SIG-M5 (cell line): ENCODE data around the gene MYB.
"Not testable (repeated sequence)": the region's sequence is repeated elsewhere in the genome, so short reads cannot be mapped to it uniquely, and the experiment has no call there.

ENCODE experiments used
- DNase-seq: peaks from one replicate; lab custom pipeline; 2025; lab: John Stamatoyannopoulos, UW

The MYB gene

DNA sequence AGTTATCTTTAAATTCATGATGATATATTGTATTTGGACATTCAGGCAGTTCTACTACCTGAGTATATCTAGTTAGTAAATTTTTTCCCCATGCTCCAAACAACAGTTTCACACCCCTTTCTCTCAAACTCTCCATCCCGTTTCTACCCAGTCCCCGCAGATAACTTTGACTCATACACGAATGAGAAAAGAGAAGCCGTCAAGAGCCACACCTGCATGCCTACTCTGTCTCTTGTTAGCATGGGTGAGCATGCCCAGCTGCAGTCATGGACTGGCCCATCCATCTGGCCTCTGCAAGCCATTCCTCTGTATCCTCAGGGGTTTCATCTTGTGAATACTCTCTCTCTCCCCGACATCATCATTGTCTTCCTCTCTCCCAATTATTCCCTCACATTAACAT, 41.5 kb downstream of the MYB start:
- no peak for DNase-seq

GRCh38 chr6:135224037-135224647, 43.0 kb downstream of the MYB start:
- DNase-seq, result no peak

GRCh38 chr6:135225911-135226310, 44.8 kb downstream of the MYB start:
- DNase-seq, result no peak

- no peak for DNase-seq
Measured at GRCh38 chr6:135226537-135226936, 45.4 kb downstream of the MYB start.

- no peak for DNase-seq
Measured at GRCh38 chr6:135227349-135227748, 46.2 kb downstream of the MYB start.

DNA sequence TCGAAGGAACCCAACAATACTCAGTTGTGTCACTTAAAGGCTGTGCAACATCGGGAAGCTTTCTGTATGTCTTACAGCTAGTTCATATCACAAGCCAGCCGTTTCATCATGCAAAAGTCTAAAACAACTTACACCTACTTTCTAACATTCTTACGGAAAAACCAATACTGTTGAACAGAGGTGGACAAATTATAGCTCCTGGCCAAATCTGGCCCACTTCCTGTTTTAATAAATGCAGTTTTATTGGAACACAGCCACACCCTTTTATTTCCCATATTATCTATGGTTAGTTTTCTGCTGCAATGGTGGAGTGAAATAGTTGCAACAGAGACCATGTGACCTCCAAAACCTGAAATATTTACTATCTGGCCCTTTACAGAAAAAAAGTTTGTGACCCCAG, 46.6 kb downstream of the MYB start:
- no peak for DNase-seq

- DNase-seq, result no peak
Measured at GRCh38 chr6:135228486-135228885, 47.4 kb downstream of the MYB start.

DNA sequence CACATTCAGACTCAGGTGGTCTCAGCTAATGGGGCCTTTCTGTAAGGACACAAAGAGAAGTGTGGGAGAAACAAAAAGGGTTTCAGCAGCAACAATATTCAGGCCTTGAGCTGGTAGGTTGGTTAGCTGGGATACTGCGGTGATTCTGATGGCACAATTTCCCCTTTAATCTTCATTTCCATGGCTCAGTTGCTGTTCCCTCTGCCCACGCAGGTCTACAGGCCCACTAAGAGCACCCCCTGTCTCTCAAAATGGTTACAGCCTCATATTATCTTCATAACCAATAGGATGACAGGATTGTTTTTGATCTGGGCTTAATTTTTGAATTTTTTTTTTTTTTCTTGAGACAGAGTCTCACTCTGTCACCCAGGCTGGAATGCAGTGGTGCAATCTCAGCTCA, 48.9 kb downstream of the MYB start:
- no peak for DNase-seq

GRCh38 chr6:135230711-135231468, 49.8 kb downstream of the MYB start:
- no peak for DNase-seq

GRCh38 chr6:135231469-135231844, 50.3 kb downstream of the MYB start:
- DNase-seq, result no peak

- no peak for DNase-seq
Measured at GRCh38 chr6:135233686-135234491, 52.8 kb downstream of the MYB start.

DNA sequence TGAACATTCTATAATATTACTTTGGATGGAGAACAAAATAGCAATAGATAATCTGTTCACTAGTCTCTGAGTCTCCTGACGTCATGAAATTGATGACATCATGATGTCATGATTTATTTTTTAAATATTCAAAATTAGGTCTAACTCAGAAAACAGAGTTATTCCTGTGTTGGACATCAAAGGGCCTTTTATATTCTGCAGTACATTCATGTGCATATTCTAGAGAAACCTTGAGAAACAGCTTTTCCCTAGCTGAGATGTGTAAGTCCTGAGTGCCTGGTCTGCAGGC, 53.3 kb downstream of the MYB start:
- no peak for DNase-seq

DNA sequence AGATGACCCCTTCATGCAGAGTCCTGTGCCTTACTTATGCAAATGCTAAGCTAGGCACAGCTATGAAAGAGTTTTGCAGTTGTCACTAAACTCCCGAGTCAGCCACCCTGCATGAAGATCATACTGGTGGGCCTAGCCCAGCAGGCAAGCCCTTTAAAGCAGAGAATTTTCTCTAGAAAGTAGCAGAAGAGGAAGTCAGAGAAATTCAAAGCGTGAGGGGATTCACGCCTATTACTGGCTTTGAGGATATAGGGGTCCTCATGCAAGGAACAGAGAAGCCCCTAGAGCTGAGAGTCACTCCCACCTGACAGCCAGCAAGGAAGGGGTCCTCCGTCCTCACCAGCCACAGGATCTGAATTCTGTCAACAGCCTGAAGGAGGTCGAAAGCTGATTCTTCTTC, 54.6 kb downstream of the MYB start:
- no peak for DNase-seq

DNA sequence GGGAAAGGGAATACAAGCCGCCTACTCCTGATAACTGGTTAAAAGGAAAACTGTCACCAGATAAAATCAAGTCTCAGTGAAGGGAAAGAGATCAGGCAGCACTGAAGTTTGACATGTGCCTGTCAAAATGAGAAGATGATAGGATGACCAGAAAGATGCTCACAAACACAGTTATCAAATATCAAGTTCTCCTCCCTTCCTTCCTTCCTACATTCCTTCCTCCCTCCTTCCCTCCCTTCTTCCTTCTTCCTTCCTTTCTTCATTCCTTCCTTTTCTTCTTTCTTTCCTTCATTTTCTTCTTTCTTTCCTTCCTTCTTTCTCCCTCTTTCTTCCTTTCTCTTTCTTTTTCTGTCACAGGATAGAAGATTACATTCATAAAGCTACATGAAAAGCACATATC, 55.2 kb downstream of the MYB start:
- DNase-seq, result no peak

DNA sequence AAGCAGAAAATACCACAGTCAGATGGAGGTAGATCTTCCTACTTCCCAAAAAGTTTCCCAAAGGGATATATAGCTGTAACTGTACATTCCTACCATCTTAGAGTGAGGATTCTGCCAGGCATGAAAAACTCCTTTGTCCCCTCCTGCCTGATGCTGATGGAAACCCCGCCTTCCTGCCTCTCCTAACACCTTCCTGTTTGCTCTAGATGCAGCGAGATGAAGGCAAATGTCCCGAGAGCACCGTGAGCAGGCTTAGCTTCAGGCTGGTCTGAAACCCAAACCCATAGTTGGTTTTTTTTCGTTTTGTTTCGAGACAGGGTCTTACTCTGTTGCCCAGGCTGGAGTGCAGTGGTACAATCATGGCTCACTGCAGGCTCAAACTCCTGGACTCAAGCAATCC, 55.6 kb downstream of the MYB start:
- no peak for DNase-seq

DNA sequence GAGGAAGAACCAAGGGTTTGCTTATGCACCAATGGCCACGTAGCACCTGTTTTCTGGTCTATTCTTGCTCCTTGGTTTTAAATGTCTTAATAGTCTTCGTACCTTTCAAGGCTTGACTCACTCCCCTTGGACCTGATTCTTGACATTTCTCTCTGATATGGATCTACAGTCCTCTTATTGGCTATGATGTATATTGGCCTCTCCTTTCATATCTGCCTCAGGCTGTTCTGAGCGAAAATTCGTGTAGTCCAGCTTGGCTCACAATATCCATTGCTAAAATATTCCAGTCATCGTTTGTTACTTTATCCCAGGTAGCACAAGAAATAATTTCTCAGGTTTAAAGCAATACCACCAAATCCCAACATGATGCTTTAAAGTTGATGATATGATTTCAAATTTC, 59.6 kb downstream of the MYB start:
- no peak for DNase-seq

DNA sequence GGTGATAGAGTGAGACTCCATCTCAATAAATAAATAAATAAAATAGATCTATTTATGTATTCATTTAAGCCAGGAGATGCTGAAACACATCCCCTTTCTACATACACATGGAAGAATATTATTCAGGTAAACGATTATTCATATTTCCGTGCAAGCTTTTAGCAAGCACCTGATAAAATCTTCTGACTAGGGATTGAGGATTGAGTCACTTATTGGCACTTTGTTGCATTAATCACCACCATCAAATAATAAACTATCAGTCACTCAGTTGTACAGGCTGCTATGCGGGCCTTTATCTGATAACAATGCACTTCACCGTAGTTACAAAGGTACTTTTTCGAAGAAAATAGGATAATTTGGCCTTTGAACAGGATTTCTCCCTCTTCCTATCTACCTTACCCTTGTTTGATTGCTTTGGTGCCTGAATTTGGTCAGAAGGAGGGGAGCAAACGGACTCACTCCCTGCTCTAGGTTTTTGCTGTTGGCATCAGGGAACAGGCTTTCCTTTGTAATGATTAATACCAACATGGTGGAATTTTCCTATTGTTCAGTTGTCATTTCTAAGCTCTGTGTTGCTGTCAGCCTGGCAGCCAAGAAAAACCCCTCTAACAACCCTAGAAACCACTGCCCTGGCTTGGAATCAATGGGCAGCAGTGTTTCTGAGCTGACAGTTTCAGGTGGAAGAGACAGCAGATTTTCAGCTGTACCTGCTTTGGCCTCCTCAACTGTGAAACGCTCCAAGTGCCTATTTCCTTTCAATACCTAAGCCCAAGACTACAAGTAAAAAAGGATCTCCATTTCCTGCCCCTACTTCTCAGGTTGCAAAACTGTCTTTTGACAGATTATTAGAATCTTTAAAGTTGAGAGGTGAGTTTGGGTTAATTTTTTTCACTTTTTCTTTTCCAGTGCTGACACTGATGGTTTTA, 63.0 kb downstream of the MYB start:
- no peak for DNase-seq

GRCh38 chr6:135244805-135245204, 63.7 kb downstream of the MYB start:
- no peak for DNase-seq

DNA sequence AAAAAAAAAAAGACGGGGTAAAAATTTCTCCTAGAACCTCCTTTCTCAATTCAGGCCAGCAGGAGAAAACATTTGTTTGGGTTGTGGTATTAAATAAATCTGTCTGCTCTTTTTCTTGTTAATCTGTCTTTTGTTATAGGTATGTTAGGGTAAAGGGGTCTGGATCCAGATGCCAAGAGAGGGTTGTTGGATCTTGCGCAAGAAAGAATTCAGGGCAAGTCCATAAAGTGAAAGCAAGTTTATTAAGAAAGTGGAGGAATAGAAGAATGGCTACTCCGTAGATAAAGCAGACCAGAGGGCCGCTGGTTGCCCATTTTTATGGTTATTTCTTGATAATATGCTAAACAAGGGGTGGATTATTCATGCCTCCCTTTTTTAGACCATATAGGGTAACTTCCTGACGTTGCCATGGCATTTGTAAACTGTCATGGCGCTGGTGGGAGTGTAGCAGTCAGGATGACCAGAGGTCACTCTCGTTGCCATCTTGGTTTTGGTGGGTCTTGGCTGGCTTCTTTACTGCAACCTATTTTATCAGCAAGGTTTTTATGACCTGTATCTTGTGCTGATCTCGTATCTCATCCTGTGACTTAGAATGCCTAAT, 65.4 kb downstream of the MYB start:
- DNase-seq, result not testable (repeated sequence)

- no peak for DNase-seq
Measured at GRCh38 chr6:135250234-135250633, 69.1 kb downstream of the MYB start.

GRCh38 chr6:135250751-135251497, 69.8 kb downstream of the MYB start:
- no peak for DNase-seq
